B cell (primary cell): ENCODE results near the gene RRP1.

Experiments
- CTCF ChIP-seq: fragments of 200-600 bp; IDR thresholded peaks from one replicate; pipeline ENCODE4 v1.8.0; 2022; ENCODE audit warnings: antibody characterized with exemption, mild to moderate bottlenecking
- EZH2 ChIP-seq: IDR thresholded peaks from 2 replicates; pipeline ENCODE4 v1.6.1; 2012; ENCODE audit warnings: borderline replicate concordance, low read depth, mild to moderate bottlenecking, moderate library complexity, low read length; ENCODE audit not compliant: insufficient read depth, poor library complexity, severe bottlenecking

- TF ChIP-seq CTCF (no peak), EZH2 (no peak)
Observed at GRCh38 chr21:43775190-43775589, 14.2 kb upstream of the RRP1 start.
